HEK293 (cell line): ENCODE data around the gene DUSP16.
A peak's percentile ranks its signal among the peaks of the same experiment; 100 is the strongest.

Source experiments
- CTCF ChIA-PET: fragments of 350-600 bp; formaldehyde crosslinking; extraction: SDS; loops from one replicate; lab custom pipeline; 2021; ENCODE audit warnings: antibody characterized with exemption; lab: Yijun Ruan, JAX
- POLR2A ChIA-PET: fragments of 300-600 bp; formaldehyde crosslinking; extraction: SDS; loops from one replicate; lab custom pipeline; 2020; ENCODE audit warnings: antibody characterized with exemption, inconsistent platforms; lab: Yijun Ruan, JAX
- H3K27ac ChIP-seq: fragments of 200-500 bp; sonication (Bioruptor generic); 2 replicates; pipeline ENCODE4 v1.5.1; 2014; ENCODE audit warnings: low read depth, low read length, control low read depth, inconsistent platforms; ENCODE audit errors: extremely low read depth
- H3K36me3 ChIP-seq, 2 experiments: fragments of 200-500 bp in 1 of 2; sonication (Bioruptor generic) in 1 of 2; 1 replicate in 1 of 2; 2 replicates in 1 of 2; pipeline ENCODE4 v1.5.1; 2014 to 2017; ENCODE audit warnings: inconsistent platforms in 2 of 2, low read length in 2 of 2; ENCODE audit not compliant: control insufficient read depth in 2 of 2, insufficient read depth in 1 of 2
- H3K4me1 ChIP-seq: fragments of 200-500 bp; sonication (Bioruptor generic); 2 replicates; pipeline ENCODE4 v1.5.1; 2014; ENCODE audit warnings: mild to moderate bottlenecking, low read length, inconsistent platforms; ENCODE audit not compliant: control insufficient read depth, insufficient read depth
- H3K4me3 ChIP-seq: 2 replicates; pipeline ENCODE4 v1.5.1; 2011; ENCODE audit warnings: low read depth, mild to moderate bottlenecking, control low read depth, low read length, moderate library complexity
- H3K9me3 ChIP-seq: fragments of 200-500 bp; sonication (Bioruptor generic); 2 replicates; pipeline ENCODE4 v1.5.1; 2014; ENCODE audit warnings: low read depth, low read length, inconsistent platforms; ENCODE audit not compliant: control insufficient read depth, insufficient read depth
- KLF8 ChIP-seq: fragments of 450-650 bp; formaldehyde crosslinking; IDR thresholded peaks from 2 replicates; pipeline ENCODE4 v1.5.1; 2016; ENCODE audit warnings: missing biosample characterization, missing genetic modification characterization
- MZF1 ChIP-seq: fragments of 450-650 bp; formaldehyde crosslinking; IDR thresholded peaks from 2 replicates; pipeline ENCODE4 v1.5.1; 2017; ENCODE audit warnings: missing biosample characterization, missing genetic modification characterization, borderline replicate concordance
- OVOL3 ChIP-seq: fragments of 450-650 bp; formaldehyde crosslinking; IDR thresholded peaks from 2 replicates; pipeline ENCODE4 v1.5.1; 2016; ENCODE audit warnings: missing biosample characterization, missing genetic modification characterization
- SP7 ChIP-seq: fragments of 450-650 bp; formaldehyde crosslinking; IDR thresholded peaks from 2 replicates; pipeline ENCODE4 v1.5.1; 2016; ENCODE audit warnings: missing biosample characterization, missing genetic modification characterization
- ZBTB10 ChIP-seq: fragments of 450-650 bp; formaldehyde crosslinking; IDR thresholded peaks from 2 replicates; pipeline ENCODE4 v1.5.1; 2016; ENCODE audit warnings: missing biosample characterization, missing genetic modification characterization
- ZBTB20 ChIP-seq: fragments of 450-650 bp; formaldehyde crosslinking; IDR thresholded peaks from 2 replicates; pipeline ENCODE4 v1.5.1; 2016; ENCODE audit warnings: missing biosample characterization, missing genetic modification characterization
- ZBTB7A ChIP-seq: fragments of 450-650 bp; formaldehyde crosslinking; IDR thresholded peaks from 2 replicates; pipeline ENCODE4 v1.5.1; 2016; ENCODE audit warnings: low read depth, missing biosample characterization, missing genetic modification characterization
- ZBTB8A ChIP-seq: fragments of 450-650 bp; formaldehyde crosslinking; IDR thresholded peaks from 2 replicates; pipeline ENCODE4 v1.5.1; 2016; ENCODE audit warnings: missing biosample characterization, missing genetic modification characterization
- ZFP3 ChIP-seq: fragments of 450-650 bp; formaldehyde crosslinking; IDR thresholded peaks from 2 replicates; pipeline ENCODE4 v1.5.1; 2016; ENCODE audit warnings: low read depth, missing biosample characterization, missing genetic modification characterization
- ZFP69B ChIP-seq: fragments of 450-650 bp; formaldehyde crosslinking; IDR thresholded peaks from 2 replicates; pipeline ENCODE4 v1.5.1; 2016; ENCODE audit warnings: missing biosample characterization, missing genetic modification characterization
- ZNF114 ChIP-seq: fragments of 450-650 bp; formaldehyde crosslinking; IDR thresholded peaks from 2 replicates; pipeline ENCODE4 v1.5.0; 2017; ENCODE audit warnings: missing biosample characterization, missing genetic modification characterization
- ZNF146 ChIP-seq: fragments of 450-650 bp; formaldehyde crosslinking; IDR thresholded peaks from 2 replicates; pipeline ENCODE4 v1.5.1; 2016; ENCODE audit warnings: missing biosample characterization, missing genetic modification characterization
- ZNF157 ChIP-seq: fragments of 450-650 bp; formaldehyde crosslinking; IDR thresholded peaks from 2 replicates; pipeline ENCODE4 v1.5.1; 2016; ENCODE audit warnings: missing biosample characterization, missing genetic modification characterization
- ZNF2 ChIP-seq: fragments of 450-650 bp; formaldehyde crosslinking; IDR thresholded peaks from 2 replicates; pipeline ENCODE4 v1.5.1; 2016; ENCODE audit warnings: missing biosample characterization, missing genetic modification characterization
- ZNF23 ChIP-seq: fragments of 450-650 bp; formaldehyde crosslinking; IDR thresholded peaks from 2 replicates; pipeline ENCODE4 v1.5.1; 2016; ENCODE audit warnings: missing biosample characterization, missing genetic modification characterization, borderline replicate concordance
- ZNF292 ChIP-seq: fragments of 450-650 bp; formaldehyde crosslinking; IDR thresholded peaks from 2 replicates; pipeline ENCODE4 v1.5.1; 2016; ENCODE audit warnings: low read depth, missing biosample characterization, missing genetic modification characterization, borderline replicate concordance
- ZNF426 ChIP-seq: fragments of 450-650 bp; formaldehyde crosslinking; IDR thresholded peaks from 2 replicates; pipeline ENCODE4 v1.5.1; 2017; ENCODE audit warnings: missing biosample characterization, missing genetic modification characterization, mild to moderate bottlenecking, inconsistent platforms, moderate library complexity
- ZNF558 ChIP-seq: fragments of 450-650 bp; formaldehyde crosslinking; IDR thresholded peaks from 2 replicates; pipeline ENCODE4 v1.5.1; 2016; ENCODE audit warnings: missing biosample characterization, missing genetic modification characterization
- ZNF580 ChIP-seq: fragments of 450-650 bp; formaldehyde crosslinking; IDR thresholded peaks from 2 replicates; pipeline ENCODE4 v1.5.1; 2016; ENCODE audit warnings: missing biosample characterization, missing genetic modification characterization
- ZNF629 ChIP-seq: fragments of 450-650 bp; formaldehyde crosslinking; IDR thresholded peaks from 2 replicates; pipeline ENCODE4 v1.5.1; 2017; ENCODE audit warnings: missing biosample characterization, missing genetic modification characterization
- ZNF639 ChIP-seq: fragments of 450-650 bp; formaldehyde crosslinking; IDR thresholded peaks from 2 replicates; pipeline ENCODE4 v1.5.1; 2016; ENCODE audit warnings: missing biosample characterization, missing genetic modification characterization
- ZNF654 ChIP-seq: fragments of 450-650 bp; formaldehyde crosslinking; IDR thresholded peaks from 2 replicates; pipeline ENCODE4 v1.5.1; 2016; ENCODE audit warnings: low read depth, missing biosample characterization, missing genetic modification characterization
- ZNF830 ChIP-seq: fragments of 450-650 bp; IDR thresholded peaks from 2 replicates; pipeline ENCODE4 v1.5.0; 2018; ENCODE audit warnings: missing biosample characterization, missing genetic modification characterization, low read depth, mild to moderate bottlenecking, moderate library complexity
- ZSCAN5A ChIP-seq: fragments of 450-650 bp; formaldehyde crosslinking; IDR thresholded peaks from 2 replicates; pipeline ENCODE4 v1.5.1; 2016; ENCODE audit warnings: missing biosample characterization, missing genetic modification characterization
- ZXDB ChIP-seq: fragments of 450-650 bp; formaldehyde crosslinking; IDR thresholded peaks from 2 replicates; pipeline ENCODE4 v1.5.1; 2016; ENCODE audit warnings: missing biosample characterization, missing genetic modification characterization

The DUSP16 gene

GRCh38 chr12:12580716-12581115 is 18.1 kb upstream of the DUSP16 start (continued):
- TF ChIP-seq ZNF639 (tag by site-specific recombination) (0 out of 2 replicates have a peak, but pooled peaks have one; percentile 26), OVOL3 (tag by site-specific recombination) (0 out of 2 replicates have a peak, but pooled peaks have one; percentile 51), ZNF558 (peak; percentile 83; the same call in 1 of the 2 replicates), ZNF426 (peak; percentile 89), ZBTB8A (tag by site-specific recombination) (peak; percentile 77), ZXDB (tag by site-specific recombination) (peak; percentile 65), ZNF629 (tag by site-specific recombination) (peak; percentile 35; the same call in 1 of the 2 replicates), ZNF580 (tag by site-specific recombination) (0 out of 2 replicates have a peak, but pooled peaks have one; percentile 25), ZNF292 (tag by site-specific recombination) (0 out of 2 replicates have a peak, but pooled peaks have one; percentile 64)

GRCh38 chr12:12577786-12578185 is 15.1 kb upstream of the DUSP16 start:
- Histone ChIP-seq H3K4me1 (no peaks in the 10 kb centered on the region), H3K4me3 (no peak overlapping the region), H3K27ac (no peak overlapping the region), H3K9me3 (no peaks in the 10 kb centered on the region)
- ChIA-PET POLR2A (no interaction called here), CTCF (interaction anchor here (0.6 to 0.7 kb wide), 2 partner anchors 13 to 171 kb away, joined by 4 read pairs; no protein-coding TSS in a partner anchor)
- TF ChIP-seq ZNF654, result no peak
- no peak for TF ChIP-seq ZNF2 (tag by site-specific recombination)
- TF ChIP-seq ZNF146 (tag by site-specific recombination), result no peak
- no peak for TF ChIP-seq KLF8
- TF ChIP-seq SP7 (tag by site-specific recombination), result no peak
- no peak for TF ChIP-seq ZBTB20
- TF ChIP-seq ZNF157 (tag by site-specific recombination), result no peak
- no peak for TF ChIP-seq MZF1 (tag by site-specific recombination)
- no peak for TF ChIP-seq ZNF830
- no peak for TF ChIP-seq ZBTB7A
- no peak for TF ChIP-seq ZNF23
- no peak for TF ChIP-seq ZBTB10 (tag by site-specific recombination)
- no peak for TF ChIP-seq ZSCAN5A (tag by site-specific recombination)
- TF ChIP-seq ZFP3, result no peak
- TF ChIP-seq ZNF114 (tag by site-specific recombination), result no peak
- TF ChIP-seq ZFP69B (tag by site-specific recombination), result no peak
- TF ChIP-seq, all 188 proteins: peak for 0
- H3K36me3 ChIP-seq, result no peaks in the 10 kb centered on the region
